GM12874 (cell line): ENCODE measurements around the gene MLST8.

Experiments used
- CTCF ChIP-seq: IDR thresholded peaks from 2 replicates; pipeline ENCODE4 v1.5.1; 2011; ENCODE audit warnings: low read depth, mild to moderate bottlenecking, control low read depth, low read length, moderate library complexity; ENCODE audit not compliant: insufficient read depth

The MLST8 gene

GRCh38 chr16:2160915-2161551 lies 44.2 kb upstream of the MLST8 start:
- TF ChIP-seq CTCF = no peak

GRCh38 chr16:2161911-2162310 lies 43.3 kb upstream of the MLST8 start:
- no peak for TF ChIP-seq CTCF

GRCh38 chr16:2162676-2163118 lies 42.6 kb upstream of the MLST8 start:
- TF ChIP-seq CTCF = no peak

- TF ChIP-seq CTCF = no peak
Measured at GRCh38 chr16:2163211-2163881, 41.9 kb upstream of the MLST8 start.

- no peak for TF ChIP-seq CTCF
Measured at GRCh38 chr16:2165861-2166260, 39.4 kb upstream of the MLST8 start.

GRCh38 chr16:2166263-2167067 lies 38.8 kb upstream of the MLST8 start:
- TF ChIP-seq CTCF = no peak

GRCh38 chr16:2167068-2167638 lies 38.1 kb upstream of the MLST8 start:
- no peak for TF ChIP-seq CTCF
